Activated B cell treated with CpG ODN at 0.5 μM for 24 hours (primary cell): ENCODE results near the gene GRSF1. TPM values are rescaled to one million over a fixed set of nuclear protein-coding genes. Genes with fewer than 3 reads are reported as not detected.

Experiments used
- ATAC-seq: fragments of 200-7000 bp; cut with Tn5 transposase; one replicate; pipeline ENCODE4 v1.10.0; 2021; ENCODE audit warnings: low read depth, mild to moderate bottlenecking, moderate library complexity
- CTCF ChIA-PET: fragments of 350-600 bp; sonication (Branson Sonifier 250); formaldehyde crosslinking; loops from one replicate; lab custom pipeline; 2021; ENCODE audit warnings: antibody characterized with exemption; lab: Charles Lee
- POLR2A ChIA-PET: fragments of 350-600 bp; sonication (Branson Sonifier 250); formaldehyde crosslinking; loops from one replicate; lab custom pipeline; 2021; ENCODE audit warnings: antibody characterized with exemption; lab: Charles Lee
- DNase-seq: peaks from one replicate; pipeline ENCODE4 v3.0.0; 2022
- H3K27ac Mint-ChIP-seq: one replicate; pipeline ENCODE4 v1.8.0; 2020; ENCODE audit warnings: mixed read lengths
- H3K27me3 Mint-ChIP-seq: one replicate; pipeline ENCODE4 v1.8.0; 2021; ENCODE audit warnings: mixed read lengths
- H3K36me3 Mint-ChIP-seq: one replicate; pipeline ENCODE4 v1.8.0; 2021; ENCODE audit warnings: low read depth, mixed read lengths
- H3K4me1 Mint-ChIP-seq: one replicate; pipeline ENCODE4 v1.8.0; 2021; ENCODE audit warnings: mixed read lengths
- H3K4me3 Mint-ChIP-seq: one replicate; pipeline ENCODE4 v1.8.0; 2020; ENCODE audit warnings: mild to moderate bottlenecking, mixed read lengths
- H3K9me3 Mint-ChIP-seq: one replicate; pipeline ENCODE4 v1.8.0; 2020; ENCODE audit warnings: mixed read lengths
- CTCF ChIP-seq: fragments of 200-600 bp; IDR thresholded peaks from one replicate; pipeline ENCODE4 v1.8.0; 2022; ENCODE audit warnings: antibody characterized with exemption, mild to moderate bottlenecking
- intact Hi-C: fragments of 100-400 bp; cut with micrococcal nuclease; formaldehyde crosslinking; loops from one replicate; pipeline ENCODE4 v1.15.1; 2024
- total RNA-seq: library from RNA; stranded (reverse); gene quantifications from 2 replicates; pipeline ENCODE4 v1.2.3, GENCODE V29; 2022

The GRSF1 gene
- total RNA-seq, 1 donor from 2014 or later, result 63.5 TPM

GRCh38 chr4:70829492-70829891 is 10.2 kb downstream of the GRSF1 start:
- no peak for TF ChIP-seq CTCF
- DNase-seq, result no peak
- H3K9me3 Mint-ChIP-seq, result no peaks in the 10 kb centered on the region
- POLR2A ChIA-PET, result interaction anchor here (0.7 kb wide), 1 partner anchor 146 kb away, joined by 5 read pairs; no protein-coding TSS in a partner anchor
- no peaks in the 10 kb centered on the region for H3K4me1 Mint-ChIP-seq
- intact Hi-C loops, result no loop called here
- CTCF ChIA-PET, result no interaction called here
- H3K27me3 Mint-ChIP-seq, result no peaks in the 10 kb centered on the region
- no peak overlapping the region for H3K27ac Mint-ChIP-seq
- no peak overlapping the region for H3K4me3 Mint-ChIP-seq
- H3K36me3 Mint-ChIP-seq, result peaks cover 85% of the 10 kb centered on the region
- ATAC-seq, result no peak

DNA sequence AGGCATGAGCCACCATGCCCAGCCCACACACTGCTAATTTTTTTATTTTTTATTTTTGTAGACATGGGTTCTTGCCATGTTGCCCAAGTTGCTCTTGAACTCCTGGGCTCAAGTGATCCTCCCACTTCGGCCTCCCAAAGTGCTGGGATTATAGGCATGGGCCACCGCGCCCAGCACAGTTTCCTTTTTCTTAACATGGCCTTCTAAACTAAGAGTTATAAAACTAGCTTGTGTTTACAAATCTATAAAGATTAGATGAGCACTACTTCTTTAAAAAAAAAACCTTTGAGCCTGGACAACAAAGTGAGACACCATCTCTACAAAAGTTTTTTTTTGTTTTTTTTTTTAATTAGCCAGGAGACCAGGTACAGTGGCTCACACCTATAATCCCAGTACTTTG is 10.7 kb downstream of the GRSF1 start:
- intact Hi-C loops, result no loop called here
- no peak overlapping the region for H3K27ac Mint-ChIP-seq
- no peak for TF ChIP-seq CTCF
- DNase-seq (no peak), ATAC-seq (no peak)
- H3K4me1 Mint-ChIP-seq, result no peaks in the 10 kb centered on the region
- H3K27me3 Mint-ChIP-seq, result no peaks in the 10 kb centered on the region
- H3K9me3 Mint-ChIP-seq, result no peaks in the 10 kb centered on the region
- peaks cover 86% of the 10 kb centered on the region for H3K36me3 Mint-ChIP-seq
- no peak overlapping the region for H3K4me3 Mint-ChIP-seq
- ChIA-PET POLR2A (no interaction called here), CTCF (interaction anchor here (0.6 kb wide), 1 partner anchor 9 kb away, joined by 4 read pairs; no protein-coding TSS in a partner anchor)

GRCh38 chr4:70818921-70819320 is 20.8 kb downstream of the GRSF1 start:
- H3K36me3 Mint-ChIP-seq, result peaks cover 45% of the 10 kb centered on the region
- H3K27ac Mint-ChIP-seq, result no peak overlapping the region
- H3K4me1 Mint-ChIP-seq, result peaks cover 10% of the 10 kb centered on the region
- no peak overlapping the region for H3K4me3 Mint-ChIP-seq
- no peaks in the 10 kb centered on the region for H3K9me3 Mint-ChIP-seq
- intact Hi-C loops, result loop anchor here (5.0 kb wide), 1 partner anchor 167 kb away; no protein-coding TSS in a partner anchor
- POLR2A ChIA-PET, result no interaction called here
- DNase-seq, result no peak
- no peak for TF ChIP-seq CTCF
- H3K27me3 Mint-ChIP-seq, result no peaks in the 10 kb centered on the region
- CTCF ChIA-PET, result interaction anchor here (1.1 kb wide), 1 partner anchor 17 kb away, joined by 4 read pairs; no protein-coding TSS in a partner anchor
- no peak for ATAC-seq

- Mint-ChIP-seq H3K4me3 (no peak overlapping the region), H3K27me3 (no peaks in the 10 kb centered on the region), H3K36me3 (peaks cover 42% of the 10 kb centered on the region), H3K9me3 (no peaks in the 10 kb centered on the region), H3K27ac (no peak overlapping the region), H3K4me1 (peaks cover 10% of the 10 kb centered on the region)
- intact Hi-C loops, result loop anchor here (5.0 kb wide), 1 partner anchor 166 kb away; no protein-coding TSS in a partner anchor
- ATAC-seq (peak; percentile 49), DNase-seq (no peak)
- POLR2A ChIA-PET, result no interaction called here
- no peak for TF ChIP-seq CTCF
- CTCF ChIA-PET, result interaction anchor here (1.1 kb wide), 1 partner anchor 18 kb away, joined by 4 read pairs; no protein-coding TSS in a partner anchor
Measured at GRCh38 chr4:70818173-70818855, 21.4 kb downstream of the GRSF1 start.

DNA sequence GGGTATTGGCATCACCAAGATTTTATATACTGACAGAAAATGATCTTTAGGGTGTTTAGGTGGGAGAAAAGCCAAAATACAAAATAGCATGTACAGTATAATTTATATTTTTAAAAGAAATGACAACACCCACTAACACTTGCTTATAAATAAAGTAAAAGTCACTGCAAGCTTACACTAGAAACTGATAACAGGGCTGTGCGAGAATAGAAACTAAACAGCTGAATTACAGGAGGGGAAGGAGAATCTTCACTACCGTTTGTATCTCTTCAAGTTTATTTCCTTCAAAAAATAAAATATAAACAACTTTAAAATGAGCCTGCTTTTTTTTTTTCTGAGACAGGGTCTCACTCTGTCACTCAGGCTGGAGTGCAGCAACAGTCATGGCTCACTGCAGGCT is 22.8 kb downstream of the GRSF1 start:
- ChIA-PET POLR2A (interaction anchor here (0.5 to 0.7 kb wide), 3 partner anchors 16 to 190 kb away, joined by 3 to 9 read pairs (median 3); no protein-coding TSS in a partner anchor), CTCF (no interaction called here)
- H3K27me3 Mint-ChIP-seq, result no peaks in the 10 kb centered on the region
- H3K4me1 Mint-ChIP-seq, result peaks cover 10% of the 10 kb centered on the region
- DNase-seq (no peak), ATAC-seq (no peak)
- peaks cover 35% of the 10 kb centered on the region for H3K36me3 Mint-ChIP-seq
- TF ChIP-seq CTCF, result no peak
- H3K9me3 Mint-ChIP-seq, result no peaks in the 10 kb centered on the region
- H3K4me3 Mint-ChIP-seq, result no peak overlapping the region
- H3K27ac Mint-ChIP-seq, result no peak overlapping the region
- intact Hi-C loops, result loop anchor here (5.0 kb wide), 1 partner anchor 165 kb away; no protein-coding TSS in a partner anchor
